Measurements from ENCODE around the gene EN1. TPM values are rescaled to one million over a fixed set of nuclear protein-coding genes. Genes with fewer than 3 reads are reported as not detected.

The EN1 gene
- total RNA-seq, 1 donor from 2014 or later: not detected

DNA sequence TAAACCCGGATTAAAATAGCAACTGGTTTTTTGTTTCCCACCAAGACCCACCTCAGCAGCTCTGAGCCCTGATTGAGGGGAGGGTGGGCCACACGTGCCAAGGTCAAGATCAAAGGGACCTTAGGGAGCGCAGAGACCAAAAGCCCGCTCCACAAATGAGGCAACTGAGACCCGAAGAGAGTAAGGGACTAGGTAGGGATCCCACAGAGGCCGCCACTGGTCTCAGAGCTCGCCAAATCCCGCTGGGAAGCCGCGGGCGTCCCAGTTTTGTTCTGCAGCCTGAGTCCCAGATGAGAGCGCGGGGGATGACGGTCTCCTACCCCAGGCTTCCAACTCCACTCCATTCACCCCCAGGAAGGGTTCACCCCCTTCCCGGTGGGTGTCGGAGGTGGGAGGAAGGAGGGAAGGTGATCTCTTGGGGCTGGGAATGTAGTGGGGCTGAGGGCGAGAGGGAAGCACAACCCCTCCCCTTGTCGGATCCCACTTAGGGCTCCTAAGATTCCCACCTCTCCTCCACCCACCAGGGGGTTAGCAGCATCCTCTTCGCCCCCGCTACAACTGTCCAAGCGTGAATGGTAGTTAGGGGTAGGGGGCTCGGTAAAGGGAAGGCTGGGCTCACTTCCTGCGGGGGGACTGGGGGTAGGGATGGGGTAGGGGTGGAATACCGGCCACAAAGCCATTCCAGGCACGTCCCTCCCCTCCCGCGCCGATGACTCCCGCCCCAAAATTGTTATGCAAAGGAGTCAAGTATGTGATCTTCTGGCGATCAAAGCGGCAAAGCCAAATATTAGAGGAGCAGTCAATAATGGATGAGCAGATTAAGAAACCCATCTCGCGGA lies 7.3 kb upstream of the EN1 start:
- no peak overlapping the region for H3K4me3 ChIP-seq (ENCODE audit: low read depth, low read length)
- TF ChIP-seq, protein P1, sequence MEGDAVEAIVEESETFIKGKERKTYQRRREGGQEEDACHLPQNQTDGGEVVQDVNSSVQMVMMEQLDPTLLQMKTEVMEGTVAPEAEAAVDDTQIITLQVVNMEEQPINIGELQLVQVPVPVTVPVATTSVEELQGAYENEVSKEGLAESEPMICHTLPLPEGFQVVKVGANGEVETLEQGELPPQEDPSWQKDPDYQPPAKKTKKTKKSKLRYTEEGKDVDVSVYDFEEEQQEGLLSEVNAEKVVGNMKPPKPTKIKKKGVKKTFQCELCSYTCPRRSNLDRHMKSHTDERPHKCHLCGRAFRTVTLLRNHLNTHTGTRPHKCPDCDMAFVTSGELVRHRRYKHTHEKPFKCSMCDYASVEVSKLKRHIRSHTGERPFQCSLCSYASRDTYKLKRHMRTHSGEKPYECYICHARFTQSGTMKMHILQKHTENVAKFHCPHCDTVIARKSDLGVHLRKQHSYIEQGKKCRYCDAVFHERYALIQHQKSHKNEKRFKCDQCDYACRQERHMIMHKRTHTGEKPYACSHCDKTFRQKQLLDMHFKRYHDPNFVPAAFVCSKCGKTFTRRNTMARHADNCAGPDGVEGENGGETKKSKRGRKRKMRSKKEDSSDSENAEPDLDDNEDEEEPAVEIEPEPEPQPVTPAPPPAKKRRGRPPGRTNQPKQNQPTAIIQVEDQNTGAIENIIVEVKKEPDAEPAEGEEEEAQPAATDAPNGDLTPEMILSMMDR (IDR thresholded peaks at IDR 0.05; ENCODE audit: insufficient read depth, low read length, poor library complexity, severe bottlenecking): no peak
- no peaks in the 10 kb centered on the region for H3K36me3 ChIP-seq (ENCODE audit: control insufficient read depth, insufficient read depth, low read length)
- peaks cover 100% of the 10 kb centered on the region for H3K27me3 ChIP-seq (ENCODE audit: control insufficient read depth, insufficient read depth, low read length)
- no peak for DNase-seq (ENCODE audit: low read depth)

DNA sequence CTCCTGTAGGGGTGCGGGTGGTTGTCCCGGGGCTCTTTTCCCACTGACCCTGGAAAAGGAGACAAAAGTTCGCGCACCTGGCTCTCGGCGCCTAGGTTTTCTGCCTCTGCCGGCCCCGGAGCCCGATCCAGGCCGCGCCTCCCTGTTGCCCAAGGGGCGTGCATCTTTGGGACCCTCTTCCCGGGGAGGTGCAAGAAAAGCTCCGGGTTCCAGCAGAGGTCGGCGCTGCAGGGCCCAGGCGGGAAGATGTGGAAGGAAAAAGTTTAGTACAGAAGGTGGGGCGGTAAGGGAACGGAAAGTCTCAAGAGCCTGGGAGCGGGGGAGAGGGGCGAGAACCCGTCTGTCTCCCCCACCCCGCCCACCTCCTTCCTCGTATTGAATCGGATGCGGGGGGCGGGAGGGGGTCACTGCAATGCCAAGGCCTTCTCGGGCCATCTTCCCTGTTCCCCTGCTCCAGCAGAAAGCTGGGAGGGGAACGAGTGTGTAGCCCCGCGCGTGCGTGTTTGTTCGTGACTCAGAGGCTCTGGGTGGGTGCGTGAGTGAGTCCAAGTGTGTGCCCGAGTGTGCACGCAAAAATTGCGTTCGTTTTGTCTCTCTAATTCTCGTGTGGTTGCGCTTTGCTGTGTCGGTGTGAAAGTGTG lies 6.3 kb upstream of the EN1 start:
- no peak for DNase-seq (ENCODE audit: low read depth)
- TF ChIP-seq, protein P1 (IDR thresholded peaks at IDR 0.05; ENCODE audit: insufficient read depth, low read length, poor library complexity, severe bottlenecking): no peak
- no peak overlapping the region for H3K4me3 ChIP-seq (ENCODE audit: low read depth, low read length)
- H3K36me3 ChIP-seq (ENCODE audit: control insufficient read depth, insufficient read depth, low read length): no peaks in the 10 kb centered on the region
- H3K27me3 ChIP-seq (ENCODE audit: control insufficient read depth, insufficient read depth, low read length): peaks cover 100% of the 10 kb centered on the region

DNA sequence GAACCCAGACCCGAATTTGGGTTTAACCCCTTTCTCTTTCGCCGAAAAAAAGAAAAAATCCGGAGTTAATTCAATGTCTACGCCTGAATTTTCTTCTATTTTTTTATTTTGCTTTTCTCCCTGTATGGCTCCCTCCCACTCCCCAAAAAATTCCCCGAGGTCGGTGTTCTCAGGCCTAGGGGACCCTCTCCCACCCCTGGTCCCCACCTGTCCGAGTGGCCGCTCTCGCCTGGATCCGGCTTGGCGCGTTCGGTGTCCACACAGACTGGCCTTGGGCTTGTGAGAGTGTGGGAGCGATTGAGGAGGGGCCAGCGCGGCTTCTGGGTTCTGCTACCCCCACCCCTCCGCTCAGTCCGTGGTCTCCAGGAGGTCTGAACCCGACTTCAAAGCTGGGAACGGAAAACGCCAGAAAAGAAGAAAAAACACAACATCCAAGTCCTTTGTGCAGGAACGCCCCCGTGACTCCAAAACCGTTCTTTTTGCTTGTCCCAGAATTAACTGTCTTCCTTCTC lies 5.7 kb upstream of the EN1 start:
- no peak for DNase-seq (ENCODE audit: low read depth)
- TF ChIP-seq, protein P1 (IDR thresholded peaks at IDR 0.05; ENCODE audit: insufficient read depth, low read length, poor library complexity, severe bottlenecking): no peak
- no peak overlapping the region for H3K4me3 ChIP-seq (ENCODE audit: low read depth, low read length)
- no peaks in the 10 kb centered on the region for H3K36me3 ChIP-seq (ENCODE audit: control insufficient read depth, insufficient read depth, low read length)
- peaks cover 100% of the 10 kb centered on the region for H3K27me3 ChIP-seq (ENCODE audit: control insufficient read depth, insufficient read depth, low read length)

DNA sequence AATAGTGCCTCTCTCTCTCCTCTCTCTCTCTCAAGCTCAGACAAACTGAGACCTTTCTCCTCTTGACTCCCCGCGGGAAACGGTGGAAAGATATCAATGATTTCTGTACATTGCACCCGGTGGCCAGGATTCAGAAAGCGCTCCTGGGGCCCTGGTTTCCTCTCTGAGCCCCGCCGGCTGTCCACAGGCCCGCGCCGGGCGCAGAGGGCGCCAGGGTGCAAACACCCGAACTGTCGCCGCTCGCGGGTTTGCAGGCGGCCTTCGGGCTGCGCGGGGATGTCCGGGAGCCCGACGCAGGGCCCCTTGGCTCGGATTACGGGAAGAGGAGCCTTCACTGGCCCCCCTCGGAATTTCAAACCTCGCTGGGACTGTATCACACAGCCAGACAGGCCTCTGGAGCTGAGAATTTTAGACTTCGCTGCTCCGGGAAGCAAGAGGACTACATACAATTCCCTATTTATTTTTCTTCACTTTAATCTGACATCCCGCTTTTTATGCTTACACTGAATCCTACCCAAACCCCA lies 5.2 kb upstream of the EN1 start:
- Histone ChIP-seq H3K4me3 (ENCODE audit: low read depth, low read length) (no peak overlapping the region), H3K36me3 (ENCODE audit: control insufficient read depth, insufficient read depth, low read length) (no peaks in the 10 kb centered on the region), H3K27me3 (ENCODE audit: control insufficient read depth, insufficient read depth, low read length) (peaks cover 100% of the 10 kb centered on the region)
- no peak for DNase-seq (ENCODE audit: low read depth)
- TF ChIP-seq, protein P1 (IDR thresholded peaks at IDR 0.05; ENCODE audit: insufficient read depth, low read length, poor library complexity, severe bottlenecking): no peak

DNA sequence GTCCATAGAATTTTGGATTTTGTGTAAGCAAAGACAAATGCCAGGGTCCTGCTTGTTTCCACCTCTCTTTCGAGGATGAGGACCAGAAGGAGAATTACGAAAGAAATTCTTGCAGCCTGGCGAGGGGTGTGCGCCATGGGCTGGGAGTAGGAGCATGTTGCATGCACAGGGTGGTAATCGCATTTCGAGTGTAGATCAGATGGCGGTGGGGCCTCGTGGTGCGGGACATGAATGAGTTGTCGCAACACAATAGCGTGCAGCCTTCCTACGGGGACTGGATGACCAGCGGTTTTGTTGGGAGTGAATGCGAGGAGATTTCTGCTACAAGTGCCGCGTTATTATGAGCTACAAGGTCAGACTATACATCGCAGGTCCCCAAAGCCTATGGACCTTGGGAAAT lies 4.2 kb upstream of the EN1 start:
- TF ChIP-seq, protein P1 (IDR thresholded peaks at IDR 0.05; ENCODE audit: insufficient read depth, low read length, poor library complexity, severe bottlenecking): no peak
- H3K36me3 ChIP-seq (ENCODE audit: control insufficient read depth, insufficient read depth, low read length): no peaks in the 10 kb centered on the region
- no peak for DNase-seq (ENCODE audit: low read depth)
- peaks cover 93% of the 10 kb centered on the region for H3K27me3 ChIP-seq (ENCODE audit: control insufficient read depth, insufficient read depth, low read length)
- no peak overlapping the region for H3K4me3 ChIP-seq (ENCODE audit: low read depth, low read length)
